GM12864 (cell line): ENCODE measurements around the gene PAQR6.

ENCODE experiments used
- DNase-seq: peaks from one replicate; pipeline ENCODE4 v3.0.0-alpha.2; 2011; ENCODE audit warnings: low read depth
- H3K4me3 ChIP-seq: 2 replicates; pipeline ENCODE4 v1.5.1; 2011; ENCODE audit warnings: mild to moderate bottlenecking, low read depth, low read length, control low read depth
- TF ChIP-seq, protein P1 (sequence below): IDR thresholded peaks from 2 replicates; pipeline ENCODE4 v1.5.1; 2011; ENCODE audit warnings: low read depth, mild to moderate bottlenecking, moderate library complexity, low read length, control low read depth, inconsistent platforms; ENCODE audit errors: missing control alignments

Gene PAQR6

DNA sequence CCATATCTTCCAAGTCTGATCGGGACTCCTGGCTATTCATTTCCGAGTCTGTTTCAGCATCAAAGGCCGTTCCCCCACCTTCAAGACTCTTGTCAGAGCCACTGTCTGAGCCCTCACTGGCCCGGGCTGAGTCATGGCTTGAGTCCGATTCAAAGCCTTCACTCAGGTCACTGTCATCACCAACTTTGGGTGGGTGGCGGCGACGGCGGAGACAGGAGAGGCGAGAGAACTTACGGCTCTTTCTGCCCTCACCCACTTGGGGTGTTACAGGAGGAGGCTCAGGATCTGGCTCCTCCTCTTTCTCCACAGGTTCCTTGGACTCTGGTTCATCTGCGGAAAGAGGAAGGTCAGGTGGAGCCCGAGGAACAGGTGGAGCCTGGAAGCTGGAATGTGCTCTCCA, 18.2 kb upstream of the PAQR6 start:
- H3K4me3 ChIP-seq: no peak overlapping the region
- TF ChIP-seq, protein P1, sequence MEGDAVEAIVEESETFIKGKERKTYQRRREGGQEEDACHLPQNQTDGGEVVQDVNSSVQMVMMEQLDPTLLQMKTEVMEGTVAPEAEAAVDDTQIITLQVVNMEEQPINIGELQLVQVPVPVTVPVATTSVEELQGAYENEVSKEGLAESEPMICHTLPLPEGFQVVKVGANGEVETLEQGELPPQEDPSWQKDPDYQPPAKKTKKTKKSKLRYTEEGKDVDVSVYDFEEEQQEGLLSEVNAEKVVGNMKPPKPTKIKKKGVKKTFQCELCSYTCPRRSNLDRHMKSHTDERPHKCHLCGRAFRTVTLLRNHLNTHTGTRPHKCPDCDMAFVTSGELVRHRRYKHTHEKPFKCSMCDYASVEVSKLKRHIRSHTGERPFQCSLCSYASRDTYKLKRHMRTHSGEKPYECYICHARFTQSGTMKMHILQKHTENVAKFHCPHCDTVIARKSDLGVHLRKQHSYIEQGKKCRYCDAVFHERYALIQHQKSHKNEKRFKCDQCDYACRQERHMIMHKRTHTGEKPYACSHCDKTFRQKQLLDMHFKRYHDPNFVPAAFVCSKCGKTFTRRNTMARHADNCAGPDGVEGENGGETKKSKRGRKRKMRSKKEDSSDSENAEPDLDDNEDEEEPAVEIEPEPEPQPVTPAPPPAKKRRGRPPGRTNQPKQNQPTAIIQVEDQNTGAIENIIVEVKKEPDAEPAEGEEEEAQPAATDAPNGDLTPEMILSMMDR: no peak
- no peak for DNase-seq

DNA sequence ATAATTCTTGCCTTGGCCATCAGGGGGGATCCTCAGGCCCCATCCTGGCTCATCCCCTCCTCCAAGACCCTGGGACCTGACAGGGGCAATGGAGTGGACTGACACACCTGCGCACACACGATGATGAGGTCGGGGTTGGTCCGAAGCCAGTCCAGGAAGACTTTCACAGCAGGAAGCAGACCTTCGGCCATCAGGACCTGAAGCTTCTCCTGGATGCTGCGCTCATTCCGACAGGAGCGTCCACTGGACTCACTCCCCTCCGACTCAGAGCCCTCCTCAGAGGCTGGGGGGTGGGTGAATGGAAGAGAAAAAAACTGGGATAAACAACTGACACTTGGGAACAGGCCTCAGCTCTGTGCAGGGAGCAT, 15.4 kb upstream of the PAQR6 start:
- no peak overlapping the region for H3K4me3 ChIP-seq
- no peak for DNase-seq
- TF ChIP-seq, protein P1: no peak

GRCh38 chr1:156262461-156263287, 14.8 kb upstream of the PAQR6 start:
- DNase-seq: no peak
- TF ChIP-seq, protein P1: no peak
- no peak overlapping the region for H3K4me3 ChIP-seq

DNA sequence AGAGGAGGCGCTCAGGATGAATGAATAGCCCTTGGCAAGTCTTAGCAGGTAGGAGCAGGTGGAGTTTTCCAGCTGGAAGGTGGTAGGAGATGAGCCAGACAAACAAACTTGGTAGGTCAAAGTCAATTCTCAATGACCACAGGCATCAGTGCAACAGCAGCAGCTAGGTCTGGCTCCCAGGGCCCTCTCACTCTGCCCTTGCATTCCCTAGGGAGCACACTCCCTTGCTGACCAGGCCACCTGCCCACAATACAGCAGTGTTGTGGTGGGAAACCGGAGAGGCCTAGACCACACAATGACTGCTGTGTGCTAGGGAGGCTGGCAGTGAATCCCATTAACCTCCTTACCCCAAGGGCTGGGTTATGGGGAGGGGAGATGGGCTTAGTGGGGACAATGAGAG, 13.0 kb upstream of the PAQR6 start:
- no peak for DNase-seq
- no peak overlapping the region for H3K4me3 ChIP-seq
- TF ChIP-seq, protein P1: no peak

GRCh38 chr1:156259805-156260204, 11.9 kb upstream of the PAQR6 start:
- no peak overlapping the region for H3K4me3 ChIP-seq
- TF ChIP-seq, protein P1: no peak
- DNase-seq: no peak

DNA sequence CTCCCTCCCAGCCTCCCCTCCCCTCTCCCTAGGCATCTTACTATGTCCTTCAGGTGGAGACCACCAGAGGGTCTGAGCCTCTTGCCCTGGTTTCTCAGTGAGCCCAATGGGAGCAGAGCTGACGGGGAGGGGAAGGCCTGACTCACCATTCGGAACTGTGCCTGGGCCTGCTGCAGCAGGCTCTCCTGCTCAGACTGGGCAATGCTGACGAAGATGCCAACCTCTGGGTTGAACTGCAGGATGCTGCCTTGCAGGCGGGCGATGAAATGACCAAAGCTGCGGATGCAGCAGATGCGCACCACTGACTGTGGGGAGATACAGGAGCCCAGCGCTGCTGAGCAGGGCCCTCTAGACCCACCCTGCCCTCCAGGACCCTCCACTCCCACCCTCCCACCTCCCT, 11.0 kb upstream of the PAQR6 start:
- TF ChIP-seq, protein P1: no peak
- no peak overlapping the region for H3K4me3 ChIP-seq
- no peak for DNase-seq

DNA sequence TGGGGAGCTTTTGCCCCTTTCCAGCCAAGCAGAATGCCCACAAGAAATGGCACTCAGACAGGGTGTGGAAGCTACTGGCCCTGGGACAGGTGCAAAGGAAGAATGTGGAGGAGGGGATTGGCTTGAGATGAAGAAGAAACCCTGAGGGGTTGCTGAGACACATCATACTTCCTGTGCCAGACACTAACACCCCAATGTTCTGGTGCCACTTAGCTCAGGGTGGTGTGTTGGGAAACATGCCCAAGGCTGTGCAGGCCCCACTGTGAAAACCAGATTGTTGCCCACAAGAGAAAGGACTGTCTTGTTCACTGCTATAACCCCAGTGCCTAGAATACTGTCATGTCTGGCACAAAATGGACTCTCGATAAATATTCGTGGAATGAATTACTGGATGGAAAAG, 9.9 kb upstream of the PAQR6 start:
- no peak overlapping the region for H3K4me3 ChIP-seq
- no peak for DNase-seq
- TF ChIP-seq, protein P1: no peak
